GM12801 (cell line): ENCODE results near the gene ALDH2.

ENCODE experiments used
- CTCF ChIP-seq: IDR thresholded peaks from one replicate; pipeline ENCODE4 v1.5.1; 2011; ENCODE audit warnings: control low read depth; ENCODE audit not compliant: insufficient read length; ENCODE audit errors: extremely low read depth

ALDH2 gene

DNA sequence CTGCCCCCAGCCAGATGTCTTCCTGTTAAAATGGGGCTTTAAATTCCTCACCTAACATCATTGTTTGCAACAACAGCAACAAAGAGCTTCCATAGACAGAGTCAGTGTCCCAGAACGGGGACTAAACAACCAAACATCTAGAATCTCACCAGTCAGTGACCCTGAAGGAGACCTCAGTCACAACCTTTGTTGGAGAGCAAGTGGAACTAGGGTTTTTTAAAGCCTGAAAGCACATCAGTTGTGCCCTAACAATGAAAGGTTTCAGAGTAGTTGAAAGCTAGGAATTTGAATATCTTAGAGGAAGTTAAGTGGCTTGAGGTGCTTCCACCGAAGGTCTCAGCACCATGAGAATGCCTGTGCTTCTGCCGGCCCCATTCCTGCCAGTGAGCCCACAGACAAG, 5.0 kb upstream of the ALDH2 start:
- TF ChIP-seq CTCF: no peak

GRCh38 chr12:111764120-111764821, 2.5 kb upstream of the ALDH2 start:
- no peak for TF ChIP-seq CTCF

- no peak for TF ChIP-seq CTCF
Measured at GRCh38 chr12:111767362-111768158, 827 bp downstream of the ALDH2 start.

- no peak for TF ChIP-seq CTCF
Measured at GRCh38 chr12:111768159-111768895, 1.6 kb downstream of the ALDH2 start.

GRCh38 chr12:111769599-111769998, 2.9 kb downstream of the ALDH2 start:
- no peak for TF ChIP-seq CTCF

- TF ChIP-seq CTCF: no peak
Measured at GRCh38 chr12:111773801-111774551, 7.2 kb downstream of the ALDH2 start.
